ENCODE results near the gene UBAP2L. TPM values are rescaled to one million over a fixed set of nuclear protein-coding genes. Genes with fewer than 3 reads are reported as not detected.
A peak's percentile ranks its signal among the peaks of the same experiment; 100 is the strongest.

Gene UBAP2L
- polyA plus RNA-seq, 1 donor (not counting 4 experiments of a cell fraction or from before 2014, with no cell fraction given), result 198 TPM

DNA sequence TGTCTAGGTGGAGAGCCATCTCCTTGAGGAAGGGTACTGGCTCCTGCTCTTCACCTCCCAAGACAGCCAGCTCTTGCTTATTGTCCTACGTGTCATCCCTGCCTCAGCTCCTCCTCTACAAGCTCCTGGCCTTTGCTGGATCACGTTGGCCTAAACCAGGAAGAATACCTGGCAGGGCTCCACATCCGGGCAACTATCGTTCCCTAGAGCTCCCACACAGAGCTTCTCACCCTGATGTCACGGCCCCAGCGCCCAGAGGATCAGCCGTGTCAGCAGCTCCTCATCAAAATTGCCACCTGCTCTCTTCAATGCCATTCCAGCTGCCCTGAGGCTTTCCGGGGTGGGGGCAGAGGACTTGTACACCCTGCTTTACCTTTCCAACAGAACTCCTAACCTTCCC, 26.9 kb upstream of the UBAP2L start:
- dilution Hi-C loops (cut with MboI; ENCODE audit: extremely low pct_ligation_motif_present, low sequenced_read_pairs), result no loop called here
- no peaks in the 10 kb centered on the region for H4K20me1 ChIP-seq (ENCODE audit: control insufficient read depth, extremely low read depth, insufficient read depth, low read length)
- FAIRE-seq (peak; percentile 56), DNase-seq (ENCODE audit: low read depth, low spot score) (peak; percentile 80)
- no peaks in the 10 kb centered on the region for H3K79me2 ChIP-seq (ENCODE audit: control insufficient read depth, insufficient read depth, low read length)
- peak overlapping the region; percentile 6 for H3K9ac ChIP-seq (ENCODE audit: control insufficient read depth, extremely low read depth, insufficient read depth, low read length)
- no peaks in the 10 kb centered on the region for H3K36me3 ChIP-seq (ENCODE audit: control insufficient read depth in 2 of 2, extremely low read depth in 1 of 2, insufficient read depth in 2 of 2, low read length in 2 of 2)
- no peaks in the 10 kb centered on the region for H3K9me3 ChIP-seq (ENCODE audit: control insufficient read depth, low read depth, low read length)
- peaks cover 20% of the 10 kb centered on the region for H3K4me1 ChIP-seq (ENCODE audit: control insufficient read depth, extremely low read depth, insufficient read depth, low read length)
- H3K27ac ChIP-seq (ENCODE audit: control insufficient read depth, insufficient read depth, low read length), result no peak overlapping the region
- peak overlapping the region; percentile 29 for H3K4me2 ChIP-seq (ENCODE audit: control insufficient read depth, extremely low read depth, insufficient read depth, low read depth, low read length)
- TF ChIP-seq EZH2 (IDR thresholded peaks at IDR 0.05; ENCODE audit: low read length), result no peak
- peak overlapping the region; percentile 58 for H2AFZ ChIP-seq (ENCODE audit: control insufficient read depth, low read length)
- H3K9me1 ChIP-seq (ENCODE audit: control insufficient read depth, extremely low read depth, insufficient read depth, low read length), result no peaks in the 10 kb centered on the region
- H3K27me3 ChIP-seq (ENCODE audit: control insufficient read depth, extremely low read depth, insufficient read depth, low read length), result no peaks in the 10 kb centered on the region
- no peak overlapping the region for H3K4me3 ChIP-seq (ENCODE audit: control insufficient read depth in 2 of 3, extremely low read depth in 1 of 3, insufficient read depth in 2 of 3, low read depth in 1 of 3, low read length in 3 of 3)

DNA sequence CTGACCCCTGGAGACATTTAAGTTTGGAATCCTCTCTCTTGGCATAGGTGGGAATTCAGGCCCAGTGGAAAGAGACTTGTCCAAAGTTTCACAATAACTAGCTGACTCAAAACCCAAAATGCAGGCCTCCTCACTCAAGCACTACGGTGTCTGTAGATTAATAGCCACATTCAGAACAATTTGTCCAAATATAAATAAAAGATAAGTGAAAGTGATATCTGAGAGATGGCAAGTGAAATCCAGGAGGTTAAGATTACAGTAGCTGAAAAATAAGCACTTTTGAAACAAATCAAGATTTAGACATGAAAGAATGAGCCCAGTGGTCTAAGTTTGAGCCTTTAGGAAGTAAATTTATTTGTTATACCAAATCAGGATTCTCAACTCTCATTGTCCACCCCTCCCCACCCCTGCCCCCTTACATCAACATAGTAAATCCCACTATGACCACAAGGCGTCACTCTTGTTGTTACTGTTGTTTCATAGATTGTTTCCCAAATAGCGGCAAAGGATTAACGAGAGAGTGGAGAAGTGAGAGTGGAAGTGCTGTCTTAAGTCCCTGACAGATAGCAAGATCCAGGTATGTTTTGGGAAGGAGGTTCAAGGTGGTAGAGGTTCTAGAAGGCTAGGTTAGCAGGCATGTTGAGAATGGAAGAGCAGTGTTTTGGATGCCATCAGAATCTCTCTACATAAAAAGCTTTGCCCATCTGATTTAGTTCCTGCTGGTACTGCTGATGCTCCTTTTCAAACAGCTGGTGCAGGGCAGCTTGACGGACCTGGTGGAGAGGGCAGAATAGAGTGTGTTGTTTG, 21.8 kb upstream of the UBAP2L start:
- Histone ChIP-seq H3K4me1 (ENCODE audit: control insufficient read depth, extremely low read depth, insufficient read depth, low read length) (peaks cover 16% of the 10 kb centered on the region), H3K27me3 (ENCODE audit: control insufficient read depth, extremely low read depth, insufficient read depth, low read length) (no peaks in the 10 kb centered on the region), H3K4me2 (ENCODE audit: control insufficient read depth, extremely low read depth, insufficient read depth, low read depth, low read length) (peak overlapping the region; percentile 6), H3K9ac (ENCODE audit: control insufficient read depth, extremely low read depth, insufficient read depth, low read length) (no peak overlapping the region), H3K27ac (ENCODE audit: control insufficient read depth, insufficient read depth, low read length) (no peak overlapping the region), H3K9me1 (ENCODE audit: control insufficient read depth, extremely low read depth, insufficient read depth, low read length) (no peaks in the 10 kb centered on the region), H3K79me2 (ENCODE audit: control insufficient read depth, insufficient read depth, low read length) (no peaks in the 10 kb centered on the region), H3K9me3 (ENCODE audit: control insufficient read depth, low read depth, low read length) (no peaks in the 10 kb centered on the region), H3K36me3 (ENCODE audit: control insufficient read depth in 2 of 2, extremely low read depth in 1 of 2, insufficient read depth in 2 of 2, low read length in 2 of 2) (no peaks in the 10 kb centered on the region), H2AFZ (ENCODE audit: control insufficient read depth, low read length) (peak overlapping the region; percentile 60), H4K20me1 (ENCODE audit: control insufficient read depth, extremely low read depth, insufficient read depth, low read length) (no peaks in the 10 kb centered on the region), H3K4me3 (ENCODE audit: control insufficient read depth in 2 of 3, extremely low read depth in 1 of 3, insufficient read depth in 2 of 3, low read depth in 1 of 3, low read length in 3 of 3) (no peak overlapping the region)
- no peak for TF ChIP-seq EZH2 (IDR thresholded peaks at IDR 0.05; ENCODE audit: low read length)
- TF ChIP-seq, protein P1, sequence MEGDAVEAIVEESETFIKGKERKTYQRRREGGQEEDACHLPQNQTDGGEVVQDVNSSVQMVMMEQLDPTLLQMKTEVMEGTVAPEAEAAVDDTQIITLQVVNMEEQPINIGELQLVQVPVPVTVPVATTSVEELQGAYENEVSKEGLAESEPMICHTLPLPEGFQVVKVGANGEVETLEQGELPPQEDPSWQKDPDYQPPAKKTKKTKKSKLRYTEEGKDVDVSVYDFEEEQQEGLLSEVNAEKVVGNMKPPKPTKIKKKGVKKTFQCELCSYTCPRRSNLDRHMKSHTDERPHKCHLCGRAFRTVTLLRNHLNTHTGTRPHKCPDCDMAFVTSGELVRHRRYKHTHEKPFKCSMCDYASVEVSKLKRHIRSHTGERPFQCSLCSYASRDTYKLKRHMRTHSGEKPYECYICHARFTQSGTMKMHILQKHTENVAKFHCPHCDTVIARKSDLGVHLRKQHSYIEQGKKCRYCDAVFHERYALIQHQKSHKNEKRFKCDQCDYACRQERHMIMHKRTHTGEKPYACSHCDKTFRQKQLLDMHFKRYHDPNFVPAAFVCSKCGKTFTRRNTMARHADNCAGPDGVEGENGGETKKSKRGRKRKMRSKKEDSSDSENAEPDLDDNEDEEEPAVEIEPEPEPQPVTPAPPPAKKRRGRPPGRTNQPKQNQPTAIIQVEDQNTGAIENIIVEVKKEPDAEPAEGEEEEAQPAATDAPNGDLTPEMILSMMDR (optimal IDR thresholded peaks at IDR 0.05 in 1 of 3, IDR thresholded peaks at IDR 0.05 in 1 of 3, conservative IDR thresholded peaks at IDR 0.05 in 1 of 3; ENCODE audit: extremely low read depth in 1 of 3, insufficient read depth in 2 of 3, low read length in 3 of 3), result peak; percentile 44 to 59 (median 46)
- DNase-seq (ENCODE audit: low read depth, low spot score) (no peak), FAIRE-seq (peak; percentile 32)
- dilution Hi-C loops (cut with MboI; ENCODE audit: extremely low pct_ligation_motif_present, low sequenced_read_pairs), result no loop called here

Measured in keratinocyte (primary cell).